ENCODE data around the gene DCTPP1. TPM values are rescaled to one million over a fixed set of nuclear protein-coding genes. Genes with fewer than 3 reads are reported as not detected.

The DCTPP1 gene
- total RNA-seq, 2 donors from 2014 or later, result 31.6 to 37.6 TPM

DNA sequence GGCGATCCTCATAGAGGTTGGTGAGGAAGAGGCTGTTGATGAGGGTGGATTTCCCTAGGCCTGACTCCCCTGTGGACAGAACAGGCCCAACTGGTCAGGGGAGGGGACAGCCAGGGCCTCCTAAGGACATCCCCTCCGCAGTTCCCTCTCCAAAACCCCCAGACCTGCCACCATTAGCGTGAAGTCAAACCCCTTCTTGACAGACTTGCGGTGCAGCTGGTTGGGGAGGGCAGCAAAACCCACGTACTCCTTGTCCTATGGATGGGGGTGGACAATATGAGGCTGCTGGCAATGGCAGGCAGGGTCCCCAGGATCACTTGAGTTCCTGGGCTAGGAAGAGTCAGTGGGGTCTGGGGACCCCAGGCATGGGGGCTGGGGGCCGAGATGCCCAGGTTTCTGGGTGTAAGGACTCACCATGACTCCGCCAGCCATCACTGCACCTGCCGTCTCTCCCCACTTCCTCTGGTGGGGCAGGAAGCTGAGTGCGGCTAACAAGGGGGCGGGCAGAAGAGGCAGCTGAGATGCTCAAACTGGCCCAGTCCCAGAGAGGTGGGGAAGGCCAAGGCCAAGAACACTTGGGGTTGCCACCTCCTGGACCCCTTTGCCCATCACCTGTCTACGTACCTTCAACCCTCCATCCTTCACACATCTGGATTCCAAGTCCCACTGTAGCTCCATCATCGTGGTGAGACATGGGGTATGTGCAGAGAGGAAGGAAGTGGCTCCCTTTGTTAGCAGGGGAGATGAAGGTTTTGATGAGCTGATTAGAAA is 47.5 kb downstream of the DCTPP1 start, which contains the start of gene SEPTIN1:
TSS of gene SEPTIN1 (minus strand) at position 451 of the 771 bp plus-strand sequence. CDS start at position 432, 19 bp downstream.
- Histone ChIP-seq H3K36me3 (no peaks in the 10 kb centered on the region), H3K4me3 (no peak within 1 kb of the TSS), H3K9me3 (no peaks in the 10 kb centered on the region), H3K27ac (no peak within 1 kb of the TSS), H3K4me1 (replicated peaks) (peaks cover 3% of the 10 kb centered on the region), H3K27me3 (replicated peaks; ENCODE audit: insufficient read depth) (no peaks in the 10 kb centered on the region)
- TF ChIP-seq POLR2A (IDR thresholded peaks at IDR 0.05) (no peak), POLR2AphosphoS5 (IDR thresholded peaks at IDR 0.05) (no peak)
- TF ChIP-seq, protein P1, sequence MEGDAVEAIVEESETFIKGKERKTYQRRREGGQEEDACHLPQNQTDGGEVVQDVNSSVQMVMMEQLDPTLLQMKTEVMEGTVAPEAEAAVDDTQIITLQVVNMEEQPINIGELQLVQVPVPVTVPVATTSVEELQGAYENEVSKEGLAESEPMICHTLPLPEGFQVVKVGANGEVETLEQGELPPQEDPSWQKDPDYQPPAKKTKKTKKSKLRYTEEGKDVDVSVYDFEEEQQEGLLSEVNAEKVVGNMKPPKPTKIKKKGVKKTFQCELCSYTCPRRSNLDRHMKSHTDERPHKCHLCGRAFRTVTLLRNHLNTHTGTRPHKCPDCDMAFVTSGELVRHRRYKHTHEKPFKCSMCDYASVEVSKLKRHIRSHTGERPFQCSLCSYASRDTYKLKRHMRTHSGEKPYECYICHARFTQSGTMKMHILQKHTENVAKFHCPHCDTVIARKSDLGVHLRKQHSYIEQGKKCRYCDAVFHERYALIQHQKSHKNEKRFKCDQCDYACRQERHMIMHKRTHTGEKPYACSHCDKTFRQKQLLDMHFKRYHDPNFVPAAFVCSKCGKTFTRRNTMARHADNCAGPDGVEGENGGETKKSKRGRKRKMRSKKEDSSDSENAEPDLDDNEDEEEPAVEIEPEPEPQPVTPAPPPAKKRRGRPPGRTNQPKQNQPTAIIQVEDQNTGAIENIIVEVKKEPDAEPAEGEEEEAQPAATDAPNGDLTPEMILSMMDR (IDR thresholded peaks at IDR 0.05), result no peak
- 55% methylated on average over 12 of the region's 12 CpGs for WGBS
- DNase-seq (ENCODE audit: low spot score), result no peak
- intact Hi-C loops (cut with DNase I), result no loop called here

DNA sequence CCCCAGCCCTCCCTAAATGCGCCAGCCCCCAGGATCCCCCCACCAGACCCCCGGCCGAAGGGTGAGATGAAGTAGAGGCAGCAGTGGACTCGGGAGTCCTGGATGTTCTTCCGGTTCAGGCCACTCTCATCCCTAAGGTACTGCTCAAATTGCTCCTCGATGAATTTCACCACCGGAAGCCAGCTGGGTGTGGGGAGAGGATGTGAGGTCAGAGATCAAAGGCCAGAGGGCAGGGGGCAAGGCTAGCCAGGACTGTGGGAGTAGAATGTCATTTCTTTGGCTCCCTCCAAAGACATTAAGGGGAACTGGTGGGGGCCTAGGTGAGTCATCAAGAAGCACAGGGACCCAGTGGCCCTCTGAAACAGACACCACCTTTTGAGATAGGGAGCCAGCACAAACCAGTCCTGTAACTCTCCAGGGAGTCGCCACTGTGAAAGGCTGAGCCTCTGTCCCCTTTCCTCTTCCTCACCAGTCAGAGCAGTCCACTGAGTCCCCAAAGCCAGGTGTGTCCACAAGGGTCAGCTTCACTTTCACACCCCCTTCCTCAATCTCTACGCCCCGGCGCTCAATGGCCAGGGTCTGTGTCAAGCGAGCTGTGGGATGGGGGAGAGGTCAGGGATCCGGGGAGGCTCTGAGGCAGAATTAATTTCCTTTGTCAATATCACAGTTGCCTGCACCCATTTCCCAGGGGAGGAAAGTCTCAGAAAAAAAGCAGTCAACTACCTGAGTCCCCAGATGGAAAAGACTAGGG is 48.4 kb downstream of the DCTPP1 start:
- intact Hi-C loops (cut with DNase I), result no loop called here
- TF ChIP-seq POLR2A (IDR thresholded peaks at IDR 0.05) (no peak), POLR2AphosphoS5 (IDR thresholded peaks at IDR 0.05) (no peak)
- TF ChIP-seq, protein P1 (IDR thresholded peaks at IDR 0.05), result no peak
- Histone ChIP-seq H3K36me3 (no peaks in the 10 kb centered on the region), H3K27ac (no peak overlapping the region), H3K4me3 (no peak overlapping the region), H3K9me3 (no peaks in the 10 kb centered on the region), H3K4me1 (replicated peaks) (peaks cover 3% of the 10 kb centered on the region), H3K27me3 (replicated peaks; ENCODE audit: insufficient read depth) (no peaks in the 10 kb centered on the region)
- WGBS, result 84% methylated on average over 11 of the region's 13 CpGs
- DNase-seq (ENCODE audit: low spot score), result no peak

DNA sequence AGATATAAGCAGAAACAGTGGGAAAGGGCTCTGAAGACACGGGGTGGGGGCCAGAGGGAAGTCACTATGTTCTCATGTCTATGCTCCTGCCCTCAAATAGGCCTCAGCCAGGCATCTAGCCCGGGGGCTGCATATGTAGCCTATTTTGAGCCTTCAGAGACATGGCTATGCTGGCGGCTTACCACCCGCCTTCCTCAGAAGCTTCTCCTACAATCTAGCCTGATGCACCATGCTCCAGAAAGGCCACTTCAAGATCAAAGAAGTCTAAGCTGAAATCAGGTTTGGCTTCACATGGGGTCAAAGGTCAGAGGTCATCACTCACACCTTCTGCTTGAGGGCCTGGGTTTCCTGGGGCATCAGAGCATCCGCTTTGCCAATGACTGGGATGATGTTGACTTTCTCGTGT is 49.0 kb downstream of the DCTPP1 start:
- TF ChIP-seq POLR2A (IDR thresholded peaks at IDR 0.05), result no peak
- no peak for TF ChIP-seq POLR2AphosphoS5 (IDR thresholded peaks at IDR 0.05)
- TF ChIP-seq, protein P1 (IDR thresholded peaks at IDR 0.05), result no peak
- intact Hi-C loops (cut with DNase I), result no loop called here
- Histone ChIP-seq H3K27me3 (replicated peaks; ENCODE audit: insufficient read depth) (no peaks in the 10 kb centered on the region), H3K9me3 (no peaks in the 10 kb centered on the region), H3K4me1 (replicated peaks) (peaks cover 3% of the 10 kb centered on the region), H3K4me3 (no peak overlapping the region), H3K36me3 (no peaks in the 10 kb centered on the region), H3K27ac (no peak overlapping the region)
- WGBS, result 84% methylated on average over 6 of the region's 6 CpGs
- DNase-seq (ENCODE audit: low spot score), result no peak

DNA sequence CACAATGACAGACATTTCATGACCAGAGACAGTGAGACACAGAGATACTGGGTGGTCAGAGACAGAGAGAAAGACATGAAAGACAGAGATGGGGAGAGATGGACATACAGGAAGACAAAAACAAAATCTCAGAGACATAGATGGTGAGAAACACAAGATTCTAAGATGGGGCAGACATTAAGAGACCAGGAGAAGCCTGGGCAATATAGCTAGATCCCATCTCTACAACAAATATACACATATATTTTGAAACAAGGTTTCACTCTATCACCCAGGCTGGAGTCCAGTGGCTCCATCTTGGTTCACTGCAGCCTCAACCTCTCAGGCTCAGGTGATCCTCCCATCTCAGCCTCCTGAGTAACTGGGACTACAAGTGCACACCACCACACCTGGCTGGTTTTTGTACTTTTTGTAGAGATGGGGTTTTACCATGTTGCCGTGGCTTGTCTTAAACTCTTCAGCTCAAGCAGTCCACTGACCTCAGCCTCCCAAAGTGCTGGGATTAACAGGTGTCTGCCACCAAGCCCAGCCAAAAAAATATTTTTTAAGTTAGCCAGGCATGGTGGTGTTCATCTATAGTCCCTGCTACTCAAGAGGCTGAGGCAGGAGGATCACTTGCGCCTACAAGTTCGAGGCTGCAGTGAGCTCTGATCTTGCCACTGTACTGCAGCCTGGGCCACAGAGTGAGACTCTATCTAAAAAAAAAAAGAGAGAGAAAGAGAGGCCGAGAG is 49.6 kb downstream of the DCTPP1 start:
- no peaks in the 10 kb centered on the region for H3K36me3 ChIP-seq
- no peaks in the 10 kb centered on the region for H3K27me3 ChIP-seq (replicated peaks; ENCODE audit: insufficient read depth)
- H3K4me3 ChIP-seq, result no peak overlapping the region
- no peak for DNase-seq (ENCODE audit: low spot score)
- peaks cover 3% of the 10 kb centered on the region for H3K4me1 ChIP-seq (replicated peaks)
- TF ChIP-seq POLR2A (IDR thresholded peaks at IDR 0.05) (no peak), POLR2AphosphoS5 (IDR thresholded peaks at IDR 0.05) (no peak)
- TF ChIP-seq, protein P1 (IDR thresholded peaks at IDR 0.05), result no peak
- 94% methylated on average over 4 of the region's 4 CpGs for WGBS
- H3K9me3 ChIP-seq, result no peaks in the 10 kb centered on the region
- no peak overlapping the region for H3K27ac ChIP-seq
- intact Hi-C loops (cut with DNase I), result no loop called here
